Measurements from ENCODE around the gene C14orf132. TPM values are rescaled to one million over a fixed set of nuclear protein-coding genes. Genes with fewer than 3 reads are reported as not detected.

Gene C14orf132
- total and polyA plus RNA-seq, 2 donors (not counting 1 experiment from before 2014, with no cell fraction given): 12.1 to 48.6 TPM

- no peak for TF ChIP-seq EZH2 (IDR thresholded peaks at IDR 0.05; ENCODE audit: low read length, missing control alignments)
- TF ChIP-seq CTCF (conservative IDR thresholded peaks at IDR 0.05 in 1 of 2, IDR thresholded peaks at IDR 0.05 in 1 of 2; ENCODE audit: low read depth in 1 of 2, low read length in 2 of 2): no peak
- Histone ChIP-seq H3K27me3 (ENCODE audit: control insufficient read depth, insufficient read depth, low read length) (no peaks in the 10 kb centered on the region), H3K4me2 (ENCODE audit: extremely low read depth, insufficient read depth, low read length) (no peak overlapping the region)
Observed at GRCh38 chr14:96027431-96028355, 11.5 kb upstream of the C14orf132 start.

GRCh38 chr14:96029089-96029645 lies 10.0 kb upstream of the C14orf132 start:
- no peaks in the 10 kb centered on the region for H3K4me1 ChIP-seq (ENCODE audit: control insufficient read depth, extremely low read depth, insufficient read depth, low read length)
- H3K27ac ChIP-seq (ENCODE audit: insufficient read depth, low read length): no peak overlapping the region
- H3K4me3 ChIP-seq (replicated peaks in 1 of 4; ENCODE audit: control extremely low read depth in 1 of 4, insufficient read depth in 1 of 4, low read depth in 3 of 4, low read length in 4 of 4): no peak overlapping the region
- TF ChIP-seq EZH2 (IDR thresholded peaks at IDR 0.05; ENCODE audit: low read length, missing control alignments) (no peak), CTCF (conservative IDR thresholded peaks at IDR 0.05 in 1 of 2, IDR thresholded peaks at IDR 0.05 in 1 of 2; ENCODE audit: low read depth in 1 of 2, low read length in 2 of 2) (no peak)
- H3K4me2 ChIP-seq (ENCODE audit: extremely low read depth, insufficient read depth, low read length): no peak overlapping the region
- no peak overlapping the region for H3K9ac ChIP-seq (ENCODE audit: insufficient read depth, low read length)
- no peak overlapping the region for H2AFZ ChIP-seq (ENCODE audit: low read length)
- no peaks in the 10 kb centered on the region for H3K9me3 ChIP-seq (ENCODE audit: control insufficient read depth, insufficient read depth, low read depth, low read length)
- DNase-seq (ENCODE audit: low read depth in 2 of 2): no peak
- H4K20me1 ChIP-seq (ENCODE audit: control insufficient read depth, extremely low read depth, insufficient read depth, low read length): no peaks in the 10 kb centered on the region
- no peaks in the 10 kb centered on the region for H3K36me3 ChIP-seq (ENCODE audit: control insufficient read depth, insufficient read depth, low read length)
- no peaks in the 10 kb centered on the region for H3K27me3 ChIP-seq (ENCODE audit: control insufficient read depth, insufficient read depth, low read length)
- H3K79me2 ChIP-seq (ENCODE audit: control insufficient read depth, insufficient read depth, low read length): no peaks in the 10 kb centered on the region

More at GRCh38 chr14:96027431-96028355, 11.5 kb upstream of the C14orf132 start:
- Histone ChIP-seq H4K20me1 (ENCODE audit: control insufficient read depth, extremely low read depth, insufficient read depth, low read length) (no peaks in the 10 kb centered on the region), H2AFZ (ENCODE audit: low read length) (no peak overlapping the region), H3K9ac (ENCODE audit: insufficient read depth, low read length) (no peak overlapping the region), H3K27ac (ENCODE audit: insufficient read depth, low read length) (no peak overlapping the region), H3K4me1 (ENCODE audit: control insufficient read depth, extremely low read depth, insufficient read depth, low read length) (no peaks in the 10 kb centered on the region), H3K36me3 (ENCODE audit: control insufficient read depth, insufficient read depth, low read length) (no peaks in the 10 kb centered on the region), H3K4me3 (replicated peaks in 1 of 4; ENCODE audit: control extremely low read depth in 1 of 4, insufficient read depth in 1 of 4, low read depth in 3 of 4, low read length in 4 of 4) (no peak overlapping the region), H3K79me2 (ENCODE audit: control insufficient read depth, insufficient read depth, low read length) (no peaks in the 10 kb centered on the region), H3K9me3 (ENCODE audit: control insufficient read depth, insufficient read depth, low read depth, low read length) (no peaks in the 10 kb centered on the region)
- no peak for DNase-seq (ENCODE audit: low read depth in 2 of 2)

GRCh38 chr14:96030108-96030760 lies 8.9 kb upstream of the C14orf132 start:
- Histone ChIP-seq H3K36me3 (ENCODE audit: control insufficient read depth, insufficient read depth, low read length) (no peaks in the 10 kb centered on the region), H3K79me2 (ENCODE audit: control insufficient read depth, insufficient read depth, low read length) (no peaks in the 10 kb centered on the region), H2AFZ (ENCODE audit: low read length) (no peak overlapping the region), H3K4me2 (ENCODE audit: extremely low read depth, insufficient read depth, low read length) (no peak overlapping the region), H3K27ac (ENCODE audit: insufficient read depth, low read length) (no peak overlapping the region), H3K4me3 (replicated peaks in 1 of 4; ENCODE audit: control extremely low read depth in 1 of 4, insufficient read depth in 1 of 4, low read depth in 3 of 4, low read length in 4 of 4) (no peak overlapping the region), H3K9me3 (ENCODE audit: control insufficient read depth, insufficient read depth, low read depth, low read length) (no peaks in the 10 kb centered on the region), H3K27me3 (ENCODE audit: control insufficient read depth, insufficient read depth, low read length) (no peaks in the 10 kb centered on the region), H3K9ac (ENCODE audit: insufficient read depth, low read length) (no peak overlapping the region), H4K20me1 (ENCODE audit: control insufficient read depth, extremely low read depth, insufficient read depth, low read length) (no peaks in the 10 kb centered on the region), H3K4me1 (ENCODE audit: control insufficient read depth, extremely low read depth, insufficient read depth, low read length) (no peaks in the 10 kb centered on the region)
- no peak for DNase-seq (ENCODE audit: low read depth in 2 of 2)
- no peak for TF ChIP-seq EZH2 (IDR thresholded peaks at IDR 0.05; ENCODE audit: low read length, missing control alignments)
- no peak for TF ChIP-seq CTCF (conservative IDR thresholded peaks at IDR 0.05 in 1 of 2, IDR thresholded peaks at IDR 0.05 in 1 of 2; ENCODE audit: low read depth in 1 of 2, low read length in 2 of 2)
